Neural cell (in vitro differentiated cells): ENCODE measurements around the gene GARIN5A.

ENCODE experiments used
- EP300 ChIP-seq: fragments of 450-650 bp; conservative IDR thresholded peaks from 2 replicates; pipeline ENCODE4 v1.6.1; 2014; ENCODE audit warnings: antibody characterized with exemption, mild to moderate bottlenecking, moderate library complexity; ENCODE audit not compliant: poor library complexity, severe bottlenecking
- EZH2 ChIP-seq: fragments of 200-600, 300-800 bp; shearing (Covaris generic), sonication (generic); IDR thresholded peaks from 2 replicates; pipeline ENCODE4 v1.6.1; 2014; ENCODE audit warnings: antibody characterized with exemption, low read length, borderline replicate concordance, mild to moderate bottlenecking; ENCODE audit not compliant: insufficient read depth, poor library complexity, severe bottlenecking
- MXI1 ChIP-seq: fragments of 450-650 bp; conservative IDR thresholded peaks from 2 replicates; pipeline ENCODE4 v1.6.1; 2014; ENCODE audit warnings: antibody characterized with exemption, mild to moderate bottlenecking; ENCODE audit not compliant: poor library complexity, severe bottlenecking
- POLR2AphosphoS5 ChIP-seq: IDR thresholded peaks from 2 replicates; pipeline ENCODE4 v1.6.1; 2012
- RAD21 ChIP-seq: fragments of 450-650 bp; conservative IDR thresholded peaks from 2 replicates; pipeline ENCODE4 v1.6.1; 2014; ENCODE audit warnings: antibody characterized with exemption, mild to moderate bottlenecking, moderate library complexity
- SMC3 ChIP-seq: fragments of 450-650 bp; conservative IDR thresholded peaks from 2 replicates; pipeline ENCODE4 v1.6.1; 2014; ENCODE audit warnings: antibody characterized with exemption, mild to moderate bottlenecking, moderate library complexity; ENCODE audit not compliant: poor library complexity
- TAF1 ChIP-seq: IDR thresholded peaks from 2 replicates; pipeline ENCODE4 v1.6.1; 2012; ENCODE audit warnings: low read depth
- TF ChIP-seq, protein P1 (sequence below): fragments of 450-650 bp; IDR thresholded peaks from 2 replicates; pipeline ENCODE4 v1.5.1; 2014; ENCODE audit warnings: antibody characterized with exemption, mild to moderate bottlenecking, moderate library complexity; ENCODE audit not compliant: poor library complexity, severe bottlenecking
- TF ChIP-seq, protein P2 (sequence below): IDR thresholded peaks from 2 replicates; pipeline ENCODE4 v1.6.1; 2012; ENCODE audit warnings: borderline replicate concordance

DNA sequence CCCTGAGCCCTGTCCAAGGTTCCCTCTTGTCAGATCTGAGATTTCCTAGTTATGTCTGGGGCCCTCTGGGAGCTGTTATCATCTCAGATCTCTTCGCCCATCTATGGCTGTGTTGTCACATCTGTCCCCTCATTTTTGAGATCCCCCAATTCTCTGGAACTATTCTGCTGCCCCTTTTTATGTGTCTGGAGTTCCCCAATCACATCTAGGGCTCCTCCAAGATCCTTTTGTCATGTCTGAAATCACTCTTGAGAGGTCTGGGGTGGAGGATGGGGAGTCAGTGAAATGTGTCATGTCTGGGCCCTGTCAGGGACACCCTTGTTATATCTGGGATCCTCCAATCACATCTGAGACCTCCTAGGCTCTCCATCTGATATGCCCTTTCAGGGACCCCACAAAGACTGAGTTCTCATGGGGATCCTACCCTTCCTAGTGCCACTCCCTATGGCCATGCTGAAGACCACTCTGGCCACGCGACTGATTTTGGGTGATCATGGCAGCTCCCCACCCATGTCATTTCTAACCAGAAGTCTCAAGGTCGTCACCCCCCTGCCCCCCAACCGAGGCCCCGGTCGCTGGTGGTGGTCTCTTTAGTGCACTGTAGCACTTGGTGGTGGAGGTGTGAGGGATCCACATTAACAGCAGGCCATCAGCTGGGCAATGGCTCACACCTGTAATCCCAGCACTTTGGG lies 47.7 kb downstream of the GARIN5A start:
- TF ChIP-seq EZH2 = no peak
- TF ChIP-seq, protein P1, sequence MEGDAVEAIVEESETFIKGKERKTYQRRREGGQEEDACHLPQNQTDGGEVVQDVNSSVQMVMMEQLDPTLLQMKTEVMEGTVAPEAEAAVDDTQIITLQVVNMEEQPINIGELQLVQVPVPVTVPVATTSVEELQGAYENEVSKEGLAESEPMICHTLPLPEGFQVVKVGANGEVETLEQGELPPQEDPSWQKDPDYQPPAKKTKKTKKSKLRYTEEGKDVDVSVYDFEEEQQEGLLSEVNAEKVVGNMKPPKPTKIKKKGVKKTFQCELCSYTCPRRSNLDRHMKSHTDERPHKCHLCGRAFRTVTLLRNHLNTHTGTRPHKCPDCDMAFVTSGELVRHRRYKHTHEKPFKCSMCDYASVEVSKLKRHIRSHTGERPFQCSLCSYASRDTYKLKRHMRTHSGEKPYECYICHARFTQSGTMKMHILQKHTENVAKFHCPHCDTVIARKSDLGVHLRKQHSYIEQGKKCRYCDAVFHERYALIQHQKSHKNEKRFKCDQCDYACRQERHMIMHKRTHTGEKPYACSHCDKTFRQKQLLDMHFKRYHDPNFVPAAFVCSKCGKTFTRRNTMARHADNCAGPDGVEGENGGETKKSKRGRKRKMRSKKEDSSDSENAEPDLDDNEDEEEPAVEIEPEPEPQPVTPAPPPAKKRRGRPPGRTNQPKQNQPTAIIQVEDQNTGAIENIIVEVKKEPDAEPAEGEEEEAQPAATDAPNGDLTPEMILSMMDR = no peak
- no peak for TF ChIP-seq MXI1
- no peak for TF ChIP-seq POLR2AphosphoS5
- TF ChIP-seq, protein P2, sequence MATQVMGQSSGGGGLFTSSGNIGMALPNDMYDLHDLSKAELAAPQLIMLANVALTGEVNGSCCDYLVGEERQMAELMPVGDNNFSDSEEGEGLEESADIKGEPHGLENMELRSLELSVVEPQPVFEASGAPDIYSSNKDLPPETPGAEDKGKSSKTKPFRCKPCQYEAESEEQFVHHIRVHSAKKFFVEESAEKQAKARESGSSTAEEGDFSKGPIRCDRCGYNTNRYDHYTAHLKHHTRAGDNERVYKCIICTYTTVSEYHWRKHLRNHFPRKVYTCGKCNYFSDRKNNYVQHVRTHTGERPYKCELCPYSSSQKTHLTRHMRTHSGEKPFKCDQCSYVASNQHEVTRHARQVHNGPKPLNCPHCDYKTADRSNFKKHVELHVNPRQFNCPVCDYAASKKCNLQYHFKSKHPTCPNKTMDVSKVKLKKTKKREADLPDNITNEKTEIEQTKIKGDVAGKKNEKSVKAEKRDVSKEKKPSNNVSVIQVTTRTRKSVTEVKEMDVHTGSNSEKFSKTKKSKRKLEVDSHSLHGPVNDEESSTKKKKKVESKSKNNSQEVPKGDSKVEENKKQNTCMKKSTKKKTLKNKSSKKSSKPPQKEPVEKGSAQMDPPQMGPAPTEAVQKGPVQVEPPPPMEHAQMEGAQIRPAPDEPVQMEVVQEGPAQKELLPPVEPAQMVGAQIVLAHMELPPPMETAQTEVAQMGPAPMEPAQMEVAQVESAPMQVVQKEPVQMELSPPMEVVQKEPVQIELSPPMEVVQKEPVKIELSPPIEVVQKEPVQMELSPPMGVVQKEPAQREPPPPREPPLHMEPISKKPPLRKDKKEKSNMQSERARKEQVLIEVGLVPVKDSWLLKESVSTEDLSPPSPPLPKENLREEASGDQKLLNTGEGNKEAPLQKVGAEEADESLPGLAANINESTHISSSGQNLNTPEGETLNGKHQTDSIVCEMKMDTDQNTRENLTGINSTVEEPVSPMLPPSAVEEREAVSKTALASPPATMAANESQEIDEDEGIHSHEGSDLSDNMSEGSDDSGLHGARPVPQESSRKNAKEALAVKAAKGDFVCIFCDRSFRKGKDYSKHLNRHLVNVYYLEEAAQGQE = no peak
- no peak for TF ChIP-seq RAD21
- no peak for TF ChIP-seq EP300
- no peak for TF ChIP-seq TAF1
- TF ChIP-seq SMC3 = no peak
